ENCODE results near the gene BOK. TPM values are rescaled to one million over a fixed set of nuclear protein-coding genes. Genes with fewer than 3 reads are reported as not detected.

BOK gene
- total and polyA plus RNA-seq, 2 of the 4 experiments (the other 2 are of a cell fraction), result 13.3 to 34.4 TPM

DNA sequence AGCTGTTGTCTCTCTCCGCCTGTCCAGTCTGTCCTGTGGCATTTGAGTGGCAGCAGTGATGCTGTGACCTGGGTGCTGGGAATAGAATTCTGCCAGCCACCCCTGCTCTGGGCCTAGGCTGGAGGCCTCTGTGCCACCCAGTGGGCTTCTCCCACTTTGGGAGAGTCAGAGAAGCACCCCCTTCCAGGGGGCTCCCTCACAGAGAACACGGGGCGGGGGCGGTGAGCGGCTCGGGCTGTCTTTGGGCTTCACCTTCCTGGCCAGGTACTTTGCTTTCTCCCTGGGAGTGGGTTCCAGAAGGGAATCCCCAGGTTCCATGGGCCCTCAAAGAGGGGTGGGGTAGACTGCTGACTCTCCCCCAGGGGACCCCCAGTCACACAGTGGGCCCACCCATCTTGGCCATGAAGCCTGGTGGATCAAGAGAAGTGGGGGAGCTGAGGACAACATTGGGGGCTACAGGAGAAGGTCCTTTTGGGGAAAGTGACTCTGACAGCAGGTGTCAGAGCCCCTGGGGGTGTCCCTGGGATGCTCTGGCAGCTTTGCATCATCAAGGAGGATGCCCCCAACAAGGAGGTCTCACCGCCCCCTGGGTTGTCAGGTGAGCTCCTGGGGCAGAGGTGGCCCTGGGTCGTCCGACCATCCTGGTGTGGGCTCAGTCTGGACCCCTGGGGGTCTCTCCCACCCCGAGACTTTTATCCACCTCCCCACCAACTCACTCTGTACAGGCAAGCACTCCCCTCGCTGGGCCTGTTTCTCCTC lies 18.8 kb upstream of the BOK start:
- Histone ChIP-seq H3K4me2 (ENCODE audit: low read depth, low read length) (no peak overlapping the region), H2BK15ac (ENCODE audit: low read depth, low read length) (no peak overlapping the region), H3K4me1 (ENCODE audit: control insufficient read depth, insufficient read depth, low read length) (peaks cover 7% of the 10 kb centered on the region), H3K9me1 (ENCODE audit: insufficient read depth, low read length) (no peaks in the 10 kb centered on the region), H2AFZ (replicated peaks; ENCODE audit: low read length, poor library complexity) (no peak overlapping the region), H3K36me3 (ENCODE audit: control insufficient read depth, insufficient read depth, low read length) (no peaks in the 10 kb centered on the region), H3K23ac (ENCODE audit: low read depth, low read length) (no peak overlapping the region), H3K79me1 (ENCODE audit: low read depth in 1 of 2, low read length in 2 of 2) (no peaks in the 10 kb centered on the region), H3K27ac (ENCODE audit: insufficient read depth, low read length) (no peak overlapping the region), H3K4ac (ENCODE audit: low read depth, low read length) (no peak overlapping the region), H4K20me1 (ENCODE audit: insufficient read depth, low read length) (no peaks in the 10 kb centered on the region), H3K14ac (replicated peaks; ENCODE audit: low read depth, low read length) (no peak overlapping the region), H3K56ac (ENCODE audit: extremely low read depth, insufficient read depth, low read length) (no peak overlapping the region), H3K4me3 (ENCODE audit: insufficient read depth, low read depth, low read length) (no peak overlapping the region), H2AK9ac (replicated peaks; ENCODE audit: low read depth, low read length, poor library complexity) (no peak overlapping the region), H2BK120ac (ENCODE audit: low read depth, low read length) (no peak overlapping the region), H2BK20ac (ENCODE audit: low read depth, low read length) (no peak overlapping the region), H4K8ac (ENCODE audit: low read depth in 2 of 2, low read length in 2 of 2) (no peak overlapping the region), H4K91ac (ENCODE audit: insufficient read depth, low read depth, low read length) (no peak overlapping the region), H3K9ac (ENCODE audit: low read depth, low read length) (no peak overlapping the region), H3K18ac (ENCODE audit: low read depth, low read length) (no peak overlapping the region), H3K9me3 (ENCODE audit: control insufficient read depth, insufficient read depth, low read length) (no peaks in the 10 kb centered on the region), H2BK5ac (ENCODE audit: low read depth, low read length, poor library complexity, severe bottlenecking) (no peak overlapping the region), H2AK5ac (ENCODE audit: low read depth, low read length) (no peak overlapping the region), H4K5ac (ENCODE audit: low read depth, low read length) (no peak overlapping the region), H3K27me3 (ENCODE audit: control insufficient read depth, insufficient read depth, low read length) (peaks cover 18% of the 10 kb centered on the region; the same call in 1 of the 2 replicates)
- CTCF ChIA-PET, result no interaction called here
- BruUV-seq (replicated peaks), result no TSS peak
- intact Hi-C loops (cut with micrococcal nuclease) (no loop called here), in situ Hi-C loops (cut with MboI; ENCODE audit: low sequenced_read_pairs) (no loop called here), dilution Hi-C loops (cut with HindIII; ENCODE audit: low sequenced_read_pairs, unreplicated experiment) (no loop called here)
- POLR2A ChIA-PET (ENCODE audit: unreplicated experiment), result no interaction called here
- no peak for TF ChIP-seq MXI1 (IDR thresholded peaks at IDR 0.05; ENCODE audit: borderline replicate concordance, low read depth, low read length)
- TF ChIP-seq, protein P1, sequence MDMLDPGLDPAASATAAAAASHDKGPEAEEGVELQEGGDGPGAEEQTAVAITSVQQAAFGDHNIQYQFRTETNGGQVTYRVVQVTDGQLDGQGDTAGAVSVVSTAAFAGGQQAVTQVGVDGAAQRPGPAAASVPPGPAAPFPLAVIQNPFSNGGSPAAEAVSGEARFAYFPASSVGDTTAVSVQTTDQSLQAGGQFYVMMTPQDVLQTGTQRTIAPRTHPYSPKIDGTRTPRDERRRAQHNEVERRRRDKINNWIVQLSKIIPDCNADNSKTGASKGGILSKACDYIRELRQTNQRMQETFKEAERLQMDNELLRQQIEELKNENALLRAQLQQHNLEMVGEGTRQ (IDR thresholded peaks at IDR 0.05; ENCODE audit: low read depth, low read length), result no peak
- no peak for TF ChIP-seq SMC3 (IDR thresholded peaks at IDR 0.05; ENCODE audit: low read depth, low read length)
- no peak for TF ChIP-seq NFE2L2 (IDR thresholded peaks at IDR 0.05; ENCODE audit: low read depth, low read length)
- TF ChIP-seq, protein P2, sequence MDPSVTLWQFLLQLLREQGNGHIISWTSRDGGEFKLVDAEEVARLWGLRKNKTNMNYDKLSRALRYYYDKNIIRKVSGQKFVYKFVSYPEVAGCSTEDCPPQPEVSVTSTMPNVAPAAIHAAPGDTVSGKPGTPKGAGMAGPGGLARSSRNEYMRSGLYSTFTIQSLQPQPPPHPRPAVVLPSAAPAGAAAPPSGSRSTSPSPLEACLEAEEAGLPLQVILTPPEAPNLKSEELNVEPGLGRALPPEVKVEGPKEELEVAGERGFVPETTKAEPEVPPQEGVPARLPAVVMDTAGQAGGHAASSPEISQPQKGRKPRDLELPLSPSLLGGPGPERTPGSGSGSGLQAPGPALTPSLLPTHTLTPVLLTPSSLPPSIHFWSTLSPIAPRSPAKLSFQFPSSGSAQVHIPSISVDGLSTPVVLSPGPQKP (IDR thresholded peaks at IDR 0.05; ENCODE audit: borderline replicate concordance, low read depth, low read length), result no peak
- no peak for TF ChIP-seq BHLHE40 (IDR thresholded peaks at IDR 0.05; ENCODE audit: low read depth, low read length)
- no peak for TF ChIP-seq MAZ (IDR thresholded peaks at IDR 0.05; ENCODE audit: borderline replicate concordance, low read depth, low read length)
- no peak for TF ChIP-seq CHD1 (IDR thresholded peaks at IDR 0.05; ENCODE audit: low read depth, low read length)
- no peak for TF ChIP-seq FOS (IDR thresholded peaks at IDR 0.05; ENCODE audit: low read depth, low read length)
- no peak for TF ChIP-seq RCOR1 (IDR thresholded peaks at IDR 0.05; ENCODE audit: insufficient replicate concordance, low read length)
- no peak for TF ChIP-seq CEBPB (IDR thresholded peaks at IDR 0.05; ENCODE audit: low read depth, low read length)
- TF ChIP-seq POLR2A (IDR thresholded peaks at IDR 0.05; ENCODE audit: low read depth, low read length), result no peak
- TF ChIP-seq, protein P3, sequence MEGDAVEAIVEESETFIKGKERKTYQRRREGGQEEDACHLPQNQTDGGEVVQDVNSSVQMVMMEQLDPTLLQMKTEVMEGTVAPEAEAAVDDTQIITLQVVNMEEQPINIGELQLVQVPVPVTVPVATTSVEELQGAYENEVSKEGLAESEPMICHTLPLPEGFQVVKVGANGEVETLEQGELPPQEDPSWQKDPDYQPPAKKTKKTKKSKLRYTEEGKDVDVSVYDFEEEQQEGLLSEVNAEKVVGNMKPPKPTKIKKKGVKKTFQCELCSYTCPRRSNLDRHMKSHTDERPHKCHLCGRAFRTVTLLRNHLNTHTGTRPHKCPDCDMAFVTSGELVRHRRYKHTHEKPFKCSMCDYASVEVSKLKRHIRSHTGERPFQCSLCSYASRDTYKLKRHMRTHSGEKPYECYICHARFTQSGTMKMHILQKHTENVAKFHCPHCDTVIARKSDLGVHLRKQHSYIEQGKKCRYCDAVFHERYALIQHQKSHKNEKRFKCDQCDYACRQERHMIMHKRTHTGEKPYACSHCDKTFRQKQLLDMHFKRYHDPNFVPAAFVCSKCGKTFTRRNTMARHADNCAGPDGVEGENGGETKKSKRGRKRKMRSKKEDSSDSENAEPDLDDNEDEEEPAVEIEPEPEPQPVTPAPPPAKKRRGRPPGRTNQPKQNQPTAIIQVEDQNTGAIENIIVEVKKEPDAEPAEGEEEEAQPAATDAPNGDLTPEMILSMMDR (conservative IDR thresholded peaks at IDR 0.05; ENCODE audit: low read depth, low read length), result no peak
- TF ChIP-seq MAFK (IDR thresholded peaks at IDR 0.05; ENCODE audit: low read depth, low read length), result no peak
- no peak for TF ChIP-seq RFX5 (IDR thresholded peaks at IDR 0.05; ENCODE audit: low read depth, low read length)
- TF ChIP-seq RAD21 (IDR thresholded peaks at IDR 0.05; ENCODE audit: low read length), result no peak
- WGBS, 2 experiments (ENCODE audit: extremely low coverage in 2 of 2, insufficient read length in 1 of 2), result no CpG with 5 or more reads among the region's 11 CpGs
- no peak for DNase-seq
- no peak for ATAC-seq (ENCODE audit: low read depth)
